Measurements from ENCODE around the gene NATD1.

DNA sequence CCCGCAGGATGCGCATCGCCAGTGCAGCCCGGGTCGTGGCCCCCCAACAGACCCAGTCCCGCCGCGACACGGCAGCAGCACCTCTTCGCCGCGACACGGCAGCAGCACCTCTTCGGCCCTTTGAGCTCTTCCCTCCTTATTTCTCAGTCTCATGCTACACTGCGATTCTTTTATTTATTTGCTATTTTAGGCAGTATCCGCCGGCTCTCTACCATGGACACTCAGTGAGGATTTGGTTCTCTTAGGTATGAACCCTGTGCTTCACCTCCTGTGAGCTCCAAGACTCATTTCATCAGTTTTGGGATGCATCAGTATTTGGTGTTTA is 23.0 kb upstream of the NATD1 start:
- no peak for TF ChIP-seq POLR2A (IDR thresholded peaks at IDR 0.05; ENCODE audit: low read depth)
- TF ChIP-seq, protein P1, sequence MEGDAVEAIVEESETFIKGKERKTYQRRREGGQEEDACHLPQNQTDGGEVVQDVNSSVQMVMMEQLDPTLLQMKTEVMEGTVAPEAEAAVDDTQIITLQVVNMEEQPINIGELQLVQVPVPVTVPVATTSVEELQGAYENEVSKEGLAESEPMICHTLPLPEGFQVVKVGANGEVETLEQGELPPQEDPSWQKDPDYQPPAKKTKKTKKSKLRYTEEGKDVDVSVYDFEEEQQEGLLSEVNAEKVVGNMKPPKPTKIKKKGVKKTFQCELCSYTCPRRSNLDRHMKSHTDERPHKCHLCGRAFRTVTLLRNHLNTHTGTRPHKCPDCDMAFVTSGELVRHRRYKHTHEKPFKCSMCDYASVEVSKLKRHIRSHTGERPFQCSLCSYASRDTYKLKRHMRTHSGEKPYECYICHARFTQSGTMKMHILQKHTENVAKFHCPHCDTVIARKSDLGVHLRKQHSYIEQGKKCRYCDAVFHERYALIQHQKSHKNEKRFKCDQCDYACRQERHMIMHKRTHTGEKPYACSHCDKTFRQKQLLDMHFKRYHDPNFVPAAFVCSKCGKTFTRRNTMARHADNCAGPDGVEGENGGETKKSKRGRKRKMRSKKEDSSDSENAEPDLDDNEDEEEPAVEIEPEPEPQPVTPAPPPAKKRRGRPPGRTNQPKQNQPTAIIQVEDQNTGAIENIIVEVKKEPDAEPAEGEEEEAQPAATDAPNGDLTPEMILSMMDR (IDR thresholded peaks at IDR 0.05), result no peak
- no peak for TF ChIP-seq POLR2AphosphoS5 (IDR thresholded peaks at IDR 0.05)
- no peak for TF ChIP-seq EP300 (IDR thresholded peaks at IDR 0.05)
